Stimulated activated CD4-positive, alpha-beta T cell treated with anti-CD3 and anti-CD28 coated beads, Interleukin-15, amount 100 ng/mL, for 1 hour (primary cell): ENCODE results near the gene COCH.
"Not testable (repeated sequence)": the region's sequence is repeated elsewhere in the genome, so short reads cannot be mapped to it uniquely, and the experiment has no call there.

ENCODE experiments used
- DNase-seq, 2 donors: peaks; one replicate each; pipeline ENCODE4 v3.0.0-alpha.2; 2020; ENCODE audit warnings: low read depth in 1 of 2, low spot score in 1 of 2

COCH gene

GRCh38 chr14:30921305-30921704, 46.9 kb downstream of the COCH start:
- no peak for DNase-seq

- DNase-seq = no peak
Observed at GRCh38 chr14:30921788-30922187, 47.4 kb downstream of the COCH start.

- no peak for DNase-seq
Observed at GRCh38 chr14:30925254-30925653, 50.9 kb downstream of the COCH start.

GRCh38 chr14:30928462-30928861, 54.1 kb downstream of the COCH start:
- no peak for DNase-seq

GRCh38 chr14:30933937-30934336, 59.6 kb downstream of the COCH start:
- not testable (repeated sequence) for DNase-seq

- DNase-seq = no peak
Observed at GRCh38 chr14:30935445-30935844, 61.1 kb downstream of the COCH start.

GRCh38 chr14:30938617-30939016, 64.3 kb downstream of the COCH start:
- no peak for DNase-seq
